Endothelial cell of umbilical vein (primary cell): Measurements from ENCODE around the gene DYNC1LI2. TPM values are rescaled to one million over a fixed set of nuclear protein-coding genes. Genes with fewer than 3 reads are reported as not detected.

Source experiments
- BruUV-seq: library from RNA; stranded (reverse); fragments of 400-500 nt; replicated peaks from 2 replicates; lab custom pipeline; 2021; lab: Mats Ljungman, UMichigan
- CTCF ChIA-PET: fragments of 300-600, 350-600 bp; sonication (Branson Sonifier 250); formaldehyde crosslinking; loops from one replicate; lab custom pipeline; 2021; ENCODE audit warnings: antibody characterized with exemption, inconsistent platforms; lab: Charles Lee
- POLR2A ChIA-PET: fragments of 300-600, 350-600 bp; sonication (Branson Sonifier 250); formaldehyde crosslinking; loops from one replicate; lab custom pipeline; 2021; ENCODE audit warnings: antibody characterized with exemption, inconsistent platforms; lab: Charles Lee
- DNase-seq: peaks from one replicate; pipeline ENCODE4 v3.0.0-alpha.2; 2011; ENCODE audit warnings: low read depth, low spot score
- FAIRE-seq: peaks from 2 replicates; lab custom pipeline; 2011; peaks lifted over from hg19 to GRCh38; lab: Jason Lieb, UNC
- H2AFZ ChIP-seq: 2 replicates; pipeline ENCODE4 v1.6.0; 2012; ENCODE audit warnings: low read depth, low read length, control low read depth, inconsistent platforms
- H3K27ac ChIP-seq: 2 replicates; pipeline ENCODE4 v1.5.1; 2011; ENCODE audit warnings: low read depth, mild to moderate bottlenecking, control low read depth, low read length, moderate library complexity; ENCODE audit not compliant: insufficient read depth
- H3K27me3 ChIP-seq, 2 experiments: 2 replicates each; pipeline versions ENCODE4 v1.6.0 to v1.6.1; 2011; ENCODE audit warnings: low read length in 2 of 2, mixed read lengths in 1 of 2; ENCODE audit not compliant: control insufficient read depth in 2 of 2, insufficient read depth in 2 of 2
- H3K36me3 ChIP-seq, 2 experiments: 2 replicates in 1 of 2; 3 replicates in 1 of 2; pipeline ENCODE4 v1.5.1; 2011; ENCODE audit warnings: low read length in 2 of 2, mild to moderate bottlenecking in 1 of 2, moderate library complexity in 1 of 2; ENCODE audit not compliant: control insufficient read depth in 2 of 2, insufficient read depth in 2 of 2; ENCODE audit errors: extremely low read depth in 1 of 2
- H3K4me1 ChIP-seq: 3 replicates; pipeline ENCODE4 v1.5.1; 2011; ENCODE audit warnings: mild to moderate bottlenecking, low read length; ENCODE audit not compliant: control insufficient read depth, insufficient read depth; ENCODE audit errors: extremely low read depth
- H3K4me2 ChIP-seq: 2 replicates; pipeline ENCODE4 v1.6.1; 2011; ENCODE audit warnings: low read length, control low read depth, mixed read lengths; ENCODE audit not compliant: insufficient read depth
- H3K4me3 ChIP-seq, 3 experiments: fragments of 200-600 bp in 1 of 3; sonication (generic), shearing (Covaris generic) in 1 of 3; replicated peaks in 1 of 3; 2 replicates each; pipeline ENCODE4 v1.5.1; 2011 to 2016; ENCODE audit warnings: control low read depth in 3 of 3, low read length in 3 of 3, mild to moderate bottlenecking in 2 of 3, inconsistent platforms in 1 of 3, low read depth in 1 of 3, moderate library complexity in 1 of 3; ENCODE audit not compliant: insufficient read depth in 1 of 3
- H3K79me2 ChIP-seq: 2 replicates; pipeline ENCODE4 v1.6.0; 2012; ENCODE audit warnings: low read length, inconsistent platforms; ENCODE audit not compliant: control insufficient read depth, insufficient read depth
- H3K9ac ChIP-seq: replicated peaks from 2 replicates; pipeline ENCODE3; 2011; ENCODE audit warnings: low read length, control low read depth; ENCODE audit not compliant: insufficient read depth; ENCODE audit errors: extremely low read depth
- H3K9me1 ChIP-seq: replicated peaks from 3 replicates; pipeline ENCODE4 v1.6.0; 2011; ENCODE audit warnings: mild to moderate bottlenecking, low read length; ENCODE audit not compliant: control insufficient read depth, insufficient read depth; ENCODE audit errors: extremely low read depth
- H3K9me3 ChIP-seq: replicated peaks from 2 replicates; pipeline ENCODE4 v1.5.1; 2012; ENCODE audit warnings: low read length, inconsistent platforms; ENCODE audit not compliant: control insufficient read depth, insufficient read depth
- H4K20me1 ChIP-seq: replicated peaks from 2 replicates; pipeline ENCODE3; 2011; ENCODE audit warnings: mild to moderate bottlenecking, low read length; ENCODE audit not compliant: control insufficient read depth, insufficient read depth; ENCODE audit errors: extremely low read depth
- CTCF ChIP-seq, 2 donors: IDR thresholded peaks; 1 replicate in 1 of 2; 2 replicates in 1 of 2; pipeline ENCODE4 v1.5.1; 2011; ENCODE audit warnings: low read length in 2 of 2, mild to moderate bottlenecking in 2 of 2, moderate library complexity in 2 of 2, control low read depth in 1 of 2, inconsistent platforms in 1 of 2, low read depth in 1 of 2; ENCODE audit not compliant: insufficient read depth in 1 of 2; ENCODE audit errors: extremely low read depth in 1 of 2
- EZH2 ChIP-seq: IDR thresholded peaks from 2 replicates; pipeline ENCODE4 v1.6.1; 2012; ENCODE audit warnings: borderline replicate concordance, low read depth, mild to moderate bottlenecking, moderate library complexity, low read length, inconsistent platforms; ENCODE audit not compliant: severe bottlenecking
- FOS ChIP-seq: IDR thresholded peaks from 2 replicates; pipeline ENCODE4 v1.6.1; 2011; ENCODE audit warnings: mild to moderate bottlenecking, low read length, moderate library complexity, borderline replicate concordance; ENCODE audit not compliant: insufficient read depth
- GATA2 ChIP-seq: IDR thresholded peaks from 2 replicates; pipeline ENCODE4 v1.7.0; 2011; ENCODE audit warnings: low read depth, mild to moderate bottlenecking, moderate library complexity, mixed read lengths, low read length; ENCODE audit not compliant: insufficient read length, insufficient read depth
- JUN ChIP-seq: IDR thresholded peaks from 2 replicates; pipeline ENCODE4 v1.6.1; 2011; ENCODE audit warnings: borderline replicate concordance, low read depth; ENCODE audit not compliant: insufficient read length, insufficient read depth
- MAX ChIP-seq: IDR thresholded peaks from 2 replicates; pipeline ENCODE4 v1.6.1; 2011; ENCODE audit not compliant: insufficient read depth, insufficient read length
- MYC ChIP-seq: IDR thresholded peaks from one replicate; pipeline ENCODE4 v1.6.1; 2011; ENCODE audit warnings: mild to moderate bottlenecking, low read depth, low read length
- POLR2A ChIP-seq: IDR thresholded peaks from 2 replicates; pipeline ENCODE4 v1.6.1; 2012; ENCODE audit warnings: low read depth, mild to moderate bottlenecking, control low read depth, low read length
- POLR2AphosphoS5 ChIP-seq: IDR thresholded peaks from 2 replicates; pipeline ENCODE4 v1.6.1; 2012; ENCODE audit warnings: low read depth, mild to moderate bottlenecking, control low read depth, low read length, moderate library complexity; ENCODE audit not compliant: insufficient read depth
- dilution Hi-C: fragments of 300-500 bp; cut with MboI; formaldehyde crosslinking; loops from one replicate; pipeline ENCODE4 v1.15.0; 2019; ENCODE audit warnings: low sequenced_read_pairs; ENCODE audit not compliant: extremely low pct_ligation_motif_present
- intact Hi-C: fragments of 100-400 bp; cut with micrococcal nuclease; formaldehyde crosslinking; loops from one replicate; pipeline ENCODE4 v1.10.0; 2022
- polyA plus RNA-seq, 4 experiments: library from polyadenylated mRNA; depleted of rRNA in 3 of 4; stranded (reverse) in 3 of 4; unstranded in 1 of 4; fragments of >200 nt; gene quantifications; 2 replicates each; pipeline versions ENCODE4 v1.2.1 to v1.2.3, GENCODE V29; 2011 to 2012; ENCODE audit warnings: missing spikeins in 1 of 4
- total RNA-seq: library from RNA; stranded (reverse); gene quantifications from 2 replicates; pipeline ENCODE4 v1.2.3, GENCODE V29; 2021

The DYNC1LI2 gene
- total and polyA plus RNA-seq, 2 donors (not counting 3 experiments of a cell fraction or from before 2014, with no cell fraction given) = 110 to 159 TPM

GRCh38 chr16:66790130-66790733 is 38.8 kb upstream of the DYNC1LI2 start:
- no peak overlapping the region for H3K4me2 ChIP-seq
- TF ChIP-seq FOS (no peak), JUN (no peak), EZH2 (no peak), POLR2A (no peak), MYC (no peak), GATA2 (no peak), MAX (no peak), POLR2AphosphoS5 (no peak), CTCF (IDR thresholded peaks at IDR 0.05; ENCODE audit: extremely low read depth in 1 of 2, insufficient read depth in 1 of 2, low read depth in 1 of 2, low read length in 2 of 2) (no peak)
- no peaks in the 10 kb centered on the region for H3K9me3 ChIP-seq
- H2AFZ ChIP-seq = peak overlapping the region; percentile 48
- H4K20me1 ChIP-seq = no peaks in the 10 kb centered on the region
- no peaks in the 10 kb centered on the region for H3K79me2 ChIP-seq
- ChIA-PET POLR2A (no interaction called here), CTCF (no interaction called here)
- H3K9me1 ChIP-seq = no peaks in the 10 kb centered on the region
- FAIRE-seq (no peak), DNase-seq (no peak)
- H3K4me3 ChIP-seq = no peak overlapping the region
- no peaks in the 10 kb centered on the region for H3K4me1 ChIP-seq
- BruUV-seq = no TSS peak
- dilution Hi-C loops (no loop called here), intact Hi-C loops (no loop called here)
- no peaks in the 10 kb centered on the region for H3K27me3 ChIP-seq
- H3K27ac ChIP-seq = no peak overlapping the region
- H3K9ac ChIP-seq = no peak overlapping the region
- no peaks in the 10 kb centered on the region for H3K36me3 ChIP-seq
